ENCODE results near the gene CERS1.

DNA sequence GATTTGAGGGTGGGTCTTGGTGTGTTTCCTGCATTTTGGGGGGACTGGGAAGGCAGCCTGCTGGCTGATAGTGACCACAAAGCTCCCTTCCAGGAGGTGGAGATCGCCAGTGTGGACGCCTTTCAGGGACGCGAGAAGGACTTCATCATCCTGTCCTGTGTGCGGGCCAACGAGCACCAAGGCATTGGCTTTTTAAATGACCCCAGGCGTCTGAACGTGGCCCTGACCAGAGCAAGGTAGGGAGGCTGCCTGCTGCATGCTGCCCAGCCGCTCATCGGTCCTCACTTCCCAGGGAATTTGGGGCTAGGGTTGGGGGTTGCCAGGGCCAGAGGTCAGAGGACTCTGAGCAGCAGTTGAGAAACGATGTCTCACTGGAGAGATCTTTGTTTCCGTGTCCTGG, 34.0 kb downstream of the CERS1 start:
- TF ChIP-seq EZH2 (IDR thresholded peaks at IDR 0.05; ENCODE audit: borderline replicate concordance, low read depth, low read length, severe bottlenecking) = no peak
- TF ChIP-seq, protein P1, sequence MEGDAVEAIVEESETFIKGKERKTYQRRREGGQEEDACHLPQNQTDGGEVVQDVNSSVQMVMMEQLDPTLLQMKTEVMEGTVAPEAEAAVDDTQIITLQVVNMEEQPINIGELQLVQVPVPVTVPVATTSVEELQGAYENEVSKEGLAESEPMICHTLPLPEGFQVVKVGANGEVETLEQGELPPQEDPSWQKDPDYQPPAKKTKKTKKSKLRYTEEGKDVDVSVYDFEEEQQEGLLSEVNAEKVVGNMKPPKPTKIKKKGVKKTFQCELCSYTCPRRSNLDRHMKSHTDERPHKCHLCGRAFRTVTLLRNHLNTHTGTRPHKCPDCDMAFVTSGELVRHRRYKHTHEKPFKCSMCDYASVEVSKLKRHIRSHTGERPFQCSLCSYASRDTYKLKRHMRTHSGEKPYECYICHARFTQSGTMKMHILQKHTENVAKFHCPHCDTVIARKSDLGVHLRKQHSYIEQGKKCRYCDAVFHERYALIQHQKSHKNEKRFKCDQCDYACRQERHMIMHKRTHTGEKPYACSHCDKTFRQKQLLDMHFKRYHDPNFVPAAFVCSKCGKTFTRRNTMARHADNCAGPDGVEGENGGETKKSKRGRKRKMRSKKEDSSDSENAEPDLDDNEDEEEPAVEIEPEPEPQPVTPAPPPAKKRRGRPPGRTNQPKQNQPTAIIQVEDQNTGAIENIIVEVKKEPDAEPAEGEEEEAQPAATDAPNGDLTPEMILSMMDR (IDR thresholded peaks at IDR 0.05; ENCODE audit: borderline replicate concordance, extremely low read depth, low read length, poor library complexity, severe bottlenecking) = no peak

Measured in DND-41 (cell line).